OCI-LY3 (cell line): ENCODE data around the gene USP33.

Source experiments
- H2AFZ ChIP-seq: fragments of 200-600, 300-600 bp; shearing (Covaris generic); 2 replicates; pipeline ENCODE4 v1.6.0; 2014; ENCODE audit warnings: antibody characterized with exemption, low read depth, low read length
- H3K27ac ChIP-seq: fragments of 200-600, 300-600 bp; sonication (generic); 2 replicates; pipeline ENCODE4 v1.5.1; 2014; ENCODE audit warnings: mild to moderate bottlenecking, low read length, moderate library complexity, mixed read lengths
- H3K27me3 ChIP-seq: fragments of 200-600, 300-600 bp; sonication (generic); 2 replicates; pipeline ENCODE4 v1.6.1; 2014; ENCODE audit warnings: low read depth, low read length, mixed read lengths
- H3K36me3 ChIP-seq: fragments of 200-600, 300-600 bp; sonication (generic); replicated peaks from 2 replicates; pipeline ENCODE3; 2014; ENCODE audit warnings: low read depth, low read length, mixed read lengths
- H3K4me1 ChIP-seq: fragments of 300-600, 200-600 bp; sonication (generic); 2 replicates; pipeline ENCODE4 v1.6.1; 2014; ENCODE audit warnings: low read length, mixed read lengths
- H3K4me2 ChIP-seq: fragments of 200-600, 300-600 bp; sonication (generic); 2 replicates; pipeline ENCODE4 v1.6.1; 2014; ENCODE audit warnings: low read length, mixed read lengths
- H3K4me3 ChIP-seq: fragments of 300-600, 200-600 bp; sonication (generic); 2 replicates; pipeline ENCODE4 v1.5.1; 2014; ENCODE audit warnings: antibody characterized with exemption, mild to moderate bottlenecking, low read length, moderate library complexity
- H3K79me2 ChIP-seq: fragments of 300-600, 200-600 bp; shearing (Covaris generic); 2 replicates; pipeline ENCODE4 v1.6.1; 2014; ENCODE audit warnings: mild to moderate bottlenecking, low read length, mixed read lengths
- H3K9ac ChIP-seq: fragments of 300-600, 200-600 bp; shearing (Covaris generic); 2 replicates; pipeline ENCODE4 v1.6.0; 2014; ENCODE audit warnings: mild to moderate bottlenecking, low read length, moderate library complexity
- H3K9me3 ChIP-seq: fragments of 200-600, 300-600 bp; shearing (Covaris generic); 2 replicates; pipeline ENCODE4 v1.6.1; 2014; ENCODE audit warnings: low read length, mixed read lengths; ENCODE audit not compliant: insufficient read depth
- H4K20me1 ChIP-seq: fragments of 200-600, 300-600 bp; sonication (generic); 2 replicates; pipeline ENCODE4 v1.6.1; 2016; ENCODE audit warnings: low read length, mixed read lengths; ENCODE audit not compliant: insufficient read depth
- EZH2phosphoT487 ChIP-seq: fragments of 200-600 bp; shearing (Covaris generic); IDR thresholded peaks from 2 replicates; pipeline ENCODE4 v1.6.1; 2018; ENCODE audit warnings: antibody characterized with exemption, mixed run types, low read depth
- TF ChIP-seq, protein P1 (sequence below): fragments of 200-600, 300-600 bp; sonication (generic); IDR thresholded peaks from 2 replicates; pipeline ENCODE4 v1.5.1; 2014; ENCODE audit warnings: antibody characterized with exemption, low read length, low read depth

Gene USP33

DNA sequence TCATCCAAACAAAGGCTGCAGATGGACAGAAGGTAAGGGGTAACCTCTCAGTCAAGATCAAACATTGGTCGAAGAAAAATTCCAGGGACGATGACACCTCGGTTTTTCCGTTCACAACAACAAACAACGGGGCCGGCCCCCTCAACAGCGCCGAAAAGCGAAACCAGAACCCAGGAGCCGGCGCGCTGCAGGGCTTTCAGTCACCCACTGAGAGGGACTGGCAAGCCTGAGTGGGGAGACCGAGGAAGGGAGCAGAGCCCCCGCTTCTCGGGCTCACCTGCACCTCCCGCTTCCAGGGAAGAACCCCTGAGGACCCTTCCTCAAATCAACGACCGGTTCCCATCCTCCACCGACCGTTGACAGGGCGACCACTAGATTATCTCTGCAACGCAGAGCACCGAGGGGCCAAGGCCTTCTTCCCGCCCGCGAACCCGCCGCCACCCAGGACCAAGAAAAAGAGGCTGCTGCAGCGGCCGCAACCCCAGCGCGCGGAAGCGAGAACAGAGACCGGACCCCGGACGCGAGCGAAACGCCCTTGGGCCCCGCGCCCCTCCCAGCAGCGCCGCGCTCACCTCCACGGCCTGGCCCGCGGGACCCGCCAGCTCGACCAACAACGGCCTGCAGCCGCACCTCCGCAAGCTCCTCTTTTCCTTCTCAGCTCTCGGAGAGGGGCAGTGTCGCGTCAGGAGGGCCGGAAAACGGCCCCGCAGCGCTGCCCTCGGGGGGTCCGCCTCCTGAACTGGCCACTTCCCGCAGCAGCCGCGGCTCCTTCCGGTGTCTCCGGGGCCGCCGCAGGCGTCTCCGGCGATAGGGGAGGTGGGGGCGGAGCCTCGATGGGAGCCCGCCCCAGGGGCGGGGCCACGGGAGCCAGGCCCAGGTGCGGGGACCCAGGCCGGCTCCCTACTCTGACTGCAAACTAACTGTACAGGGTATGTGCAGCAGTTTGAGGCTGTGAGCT, at the start of gene USP33:
Gene USP33 (minus strand): TSS at position 782 of the 958 bp plus-strand sequence. CDS start 18,155 bp downstream, outside the sequence.
- Histone ChIP-seq H3K79me2 (peaks cover 47% of the 10 kb centered on the region), H3K9me3 (no peaks in the 10 kb centered on the region)

DNA sequence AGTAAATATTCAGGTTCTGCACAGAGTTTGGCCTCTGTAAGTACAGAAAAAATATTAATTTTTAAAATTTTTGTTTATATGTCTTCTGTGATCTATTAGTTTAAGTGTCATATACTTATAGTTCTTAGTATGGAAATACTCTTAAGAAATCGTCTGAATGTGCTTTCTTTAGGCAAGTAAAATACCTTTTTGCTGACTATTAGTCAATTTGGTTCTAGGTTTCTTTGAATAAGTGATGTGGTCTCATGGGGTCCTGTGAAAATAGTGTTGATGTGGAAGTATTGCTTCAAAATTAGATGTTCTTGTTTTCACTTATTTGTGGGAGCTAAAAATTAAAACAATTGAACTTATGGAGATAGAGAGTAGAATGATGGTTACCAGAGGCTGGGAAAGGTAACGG, 43.7 kb upstream of the USP33 start:
- Histone ChIP-seq H3K4me3 (no peak overlapping the region), H3K4me2 (no peak overlapping the region), H3K27me3 (no peaks in the 10 kb centered on the region), H3K79me2 (no peaks in the 10 kb centered on the region), H3K36me3 (peaks cover 1% of the 10 kb centered on the region), H3K27ac (no peak overlapping the region), H3K4me1 (no peaks in the 10 kb centered on the region), H3K9me3 (no peaks in the 10 kb centered on the region), H4K20me1 (no peaks in the 10 kb centered on the region), H3K9ac (no peak overlapping the region), H2AFZ (no peak overlapping the region)
- TF ChIP-seq, protein P1, sequence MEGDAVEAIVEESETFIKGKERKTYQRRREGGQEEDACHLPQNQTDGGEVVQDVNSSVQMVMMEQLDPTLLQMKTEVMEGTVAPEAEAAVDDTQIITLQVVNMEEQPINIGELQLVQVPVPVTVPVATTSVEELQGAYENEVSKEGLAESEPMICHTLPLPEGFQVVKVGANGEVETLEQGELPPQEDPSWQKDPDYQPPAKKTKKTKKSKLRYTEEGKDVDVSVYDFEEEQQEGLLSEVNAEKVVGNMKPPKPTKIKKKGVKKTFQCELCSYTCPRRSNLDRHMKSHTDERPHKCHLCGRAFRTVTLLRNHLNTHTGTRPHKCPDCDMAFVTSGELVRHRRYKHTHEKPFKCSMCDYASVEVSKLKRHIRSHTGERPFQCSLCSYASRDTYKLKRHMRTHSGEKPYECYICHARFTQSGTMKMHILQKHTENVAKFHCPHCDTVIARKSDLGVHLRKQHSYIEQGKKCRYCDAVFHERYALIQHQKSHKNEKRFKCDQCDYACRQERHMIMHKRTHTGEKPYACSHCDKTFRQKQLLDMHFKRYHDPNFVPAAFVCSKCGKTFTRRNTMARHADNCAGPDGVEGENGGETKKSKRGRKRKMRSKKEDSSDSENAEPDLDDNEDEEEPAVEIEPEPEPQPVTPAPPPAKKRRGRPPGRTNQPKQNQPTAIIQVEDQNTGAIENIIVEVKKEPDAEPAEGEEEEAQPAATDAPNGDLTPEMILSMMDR, result no peak
- TF ChIP-seq EZH2phosphoT487, result no peak

More for the DNA sequence above, at the start of gene USP33:
- peak within 1 kb of the TSS; percentile 100 for H3K4me3 ChIP-seq
- H3K4me1 ChIP-seq, result peaks cover 9% of the 10 kb centered on the region; the same call in 1 of the 2 replicates
- peaks cover 38% of the 10 kb centered on the region for H4K20me1 ChIP-seq
- peaks cover 17% of the 10 kb centered on the region for H3K27me3 ChIP-seq
- no peaks in the 10 kb centered on the region for H3K36me3 ChIP-seq
- peak within 1 kb of the TSS; percentile 91; the same call in 1 of the 2 replicates for H2AFZ ChIP-seq
- H3K9ac ChIP-seq, result peak within 1 kb of the TSS; percentile 88
- H3K4me2 ChIP-seq, result peak within 1 kb of the TSS; percentile 97
- TF ChIP-seq EZH2phosphoT487, result no peak
- TF ChIP-seq, protein P1, result no peak
- H3K27ac ChIP-seq, result peak within 1 kb of the TSS; percentile 58

DNA sequence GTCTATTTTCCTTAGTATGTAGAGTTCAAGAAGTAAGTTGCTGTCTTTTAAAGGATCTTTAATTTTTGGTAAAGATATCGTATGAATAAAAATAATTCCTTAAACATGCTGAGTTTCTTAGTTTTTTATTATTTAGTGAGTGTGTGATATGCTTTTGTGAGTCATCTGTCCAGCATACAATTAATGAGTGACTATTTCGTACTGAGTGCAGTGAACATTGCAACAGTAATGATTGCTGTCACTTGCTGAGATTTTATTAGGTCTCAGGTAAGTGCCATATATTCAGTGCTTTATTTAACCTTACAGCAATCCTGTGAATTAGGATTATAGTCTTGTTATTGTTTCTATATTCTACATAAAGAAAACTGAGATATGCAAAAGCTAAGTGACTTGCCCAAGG, 42.4 kb upstream of the USP33 start:
- Histone ChIP-seq H2AFZ (no peak overlapping the region), H3K9me3 (no peaks in the 10 kb centered on the region), H3K9ac (no peak overlapping the region), H4K20me1 (no peaks in the 10 kb centered on the region), H3K27me3 (no peaks in the 10 kb centered on the region), H3K36me3 (no peaks in the 10 kb centered on the region), H3K4me1 (no peaks in the 10 kb centered on the region), H3K4me3 (no peak overlapping the region), H3K4me2 (no peak overlapping the region), H3K79me2 (no peaks in the 10 kb centered on the region), H3K27ac (no peak overlapping the region)
- TF ChIP-seq, protein P1, result no peak
- no peak for TF ChIP-seq EZH2phosphoT487

- Histone ChIP-seq H3K9me3 (no peaks in the 10 kb centered on the region), H3K27ac (no peak overlapping the region), H3K79me2 (no peaks in the 10 kb centered on the region)
Measured at GRCh38 chr1:77797991-77798390, 38.3 kb upstream of the USP33 start.

More at GRCh38 chr1:77797991-77798390, 38.3 kb upstream of the USP33 start:
- Histone ChIP-seq H3K27me3 (no peaks in the 10 kb centered on the region), H3K4me1 (no peaks in the 10 kb centered on the region), H3K36me3 (no peaks in the 10 kb centered on the region), H3K4me3 (no peak overlapping the region), H2AFZ (no peak overlapping the region), H3K4me2 (no peak overlapping the region), H3K9ac (no peak overlapping the region), H4K20me1 (no peaks in the 10 kb centered on the region)
- TF ChIP-seq, protein P1, result no peak
- TF ChIP-seq EZH2phosphoT487, result no peak
